A172 (cell line): Measurements from ENCODE around the gene PRDM16. TPM values are rescaled to one million over a fixed set of nuclear protein-coding genes. Genes with fewer than 3 reads are reported as not detected.

ENCODE experiments used
- DNase-seq: peaks from one replicate; pipeline ENCODE4 v3.0.0-alpha.2; 2015; ENCODE audit warnings: low spot score
- total RNA-seq: library from RNA; depleted of rRNA; stranded (reverse); fragments of >200 nt; shearing (Covaris generic); gene quantifications from 2 replicates; pipeline ENCODE4 v1.2.3, GENCODE V29; 2014

Gene PRDM16
- total RNA-seq, 1 experiment from 2014 or later, result 0.84 TPM

GRCh38 chr1:3351449-3352298 is 282.7 kb downstream of the PRDM16 start:
- no peak for DNase-seq

GRCh38 chr1:3352299-3352951 is 283.4 kb downstream of the PRDM16 start:
- DNase-seq, result peak; percentile 72

- DNase-seq, result peak; percentile 28
These were observed 283.9 kb downstream of the PRDM16 start for GRCh38 chr1:3352952-3353331.

- no peak for DNase-seq
These were observed 284.9 kb downstream of the PRDM16 start for GRCh38 chr1:3353876-3354275.

- DNase-seq, result no peak
These were observed 286.1 kb downstream of the PRDM16 start for GRCh38 chr1:3355089-3355488.

GRCh38 chr1:3355894-3356826 is 287.2 kb downstream of the PRDM16 start:
- no peak for DNase-seq

GRCh38 chr1:3356827-3357460 is 287.9 kb downstream of the PRDM16 start:
- no peak for DNase-seq

- DNase-seq, result no peak
These were observed 288.7 kb downstream of the PRDM16 start for GRCh38 chr1:3357526-3358297.

- DNase-seq, result no peak
These were observed 290.3 kb downstream of the PRDM16 start for GRCh38 chr1:3359351-3359750.

- DNase-seq, result no peak
These were observed 290.9 kb downstream of the PRDM16 start for GRCh38 chr1:3359756-3360440.

GRCh38 chr1:3360646-3361257 is 291.7 kb downstream of the PRDM16 start:
- no peak for DNase-seq

- no peak for DNase-seq
These were observed 294.0 kb downstream of the PRDM16 start for GRCh38 chr1:3363023-3363422.

- no peak for DNase-seq
These were observed 294.8 kb downstream of the PRDM16 start for GRCh38 chr1:3363756-3364155.

- DNase-seq, result no peak
These were observed 295.5 kb downstream of the PRDM16 start for GRCh38 chr1:3364551-3364950.

- DNase-seq, result no peak
These were observed 296.0 kb downstream of the PRDM16 start for GRCh38 chr1:3364983-3365382.

- DNase-seq, result no peak
These were observed 296.6 kb downstream of the PRDM16 start for GRCh38 chr1:3365523-3366125.

- DNase-seq, result no peak
These were observed 297.4 kb downstream of the PRDM16 start for GRCh38 chr1:3366126-3367051.

- DNase-seq, result no peak
These were observed 298.4 kb downstream of the PRDM16 start for GRCh38 chr1:3367376-3367775.
